GM15510 (cell line): ENCODE results near the gene MRO.

Experiments used
- POLR2A ChIP-seq: IDR thresholded peaks from 3 replicates; pipeline ENCODE4 v1.6.1; 2011; ENCODE audit warnings: borderline replicate concordance; ENCODE audit not compliant: insufficient read length; ENCODE audit errors: extremely low read depth

Gene MRO

GRCh38 chr18:50812834-50813233, 7.0 kb downstream of the MRO start:
- no peak for TF ChIP-seq POLR2A

GRCh38 chr18:50807176-50807575, 12.6 kb downstream of the MRO start:
- no peak for TF ChIP-seq POLR2A

- TF ChIP-seq POLR2A, result no peak
Measured at GRCh38 chr18:50806208-50806616, 13.6 kb downstream of the MRO start.

- TF ChIP-seq POLR2A, result no peak
Measured at GRCh38 chr18:50805732-50806131, 14.1 kb downstream of the MRO start.

DNA sequence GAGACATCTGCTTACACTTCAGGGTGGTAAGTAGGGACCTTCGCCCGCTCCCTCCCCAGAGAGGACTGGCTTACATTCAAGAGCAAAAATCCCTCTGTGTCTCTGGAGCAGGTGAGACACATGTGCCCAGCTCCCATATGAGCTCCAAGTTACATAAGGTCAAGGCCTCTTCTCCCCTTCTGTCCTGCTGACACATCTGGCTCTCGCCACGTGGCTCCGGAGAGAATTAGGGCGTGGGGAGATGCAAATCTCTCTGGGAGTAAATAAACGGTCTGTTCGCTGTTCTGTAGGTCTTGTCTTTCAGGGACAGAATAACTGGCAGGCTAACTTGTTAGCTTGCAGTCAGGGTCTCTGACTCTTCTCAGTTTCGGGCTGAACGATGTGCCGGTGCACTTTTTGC, 16.2 kb downstream of the MRO start:
- no peak for TF ChIP-seq POLR2A

DNA sequence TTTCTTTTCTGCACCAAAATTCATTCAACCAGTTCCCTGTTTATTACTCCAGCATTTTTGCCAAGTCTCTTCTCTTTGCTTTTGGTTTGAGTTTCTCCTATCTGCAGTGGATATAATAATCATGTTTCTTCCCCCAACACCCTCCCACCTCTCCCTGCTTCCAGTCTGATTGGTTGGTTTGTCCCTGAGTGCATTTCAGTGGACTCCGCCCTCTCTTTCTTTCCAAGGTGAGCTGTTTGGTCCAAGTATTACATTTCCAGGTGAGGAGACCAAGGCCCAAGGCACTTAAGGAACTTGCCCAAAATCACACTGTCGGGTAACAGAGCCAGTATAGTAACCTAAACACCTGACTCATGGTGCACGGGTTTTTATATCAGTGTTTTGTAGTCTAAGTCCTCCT, 17.7 kb downstream of the MRO start:
- no peak for TF ChIP-seq POLR2A

- no peak for TF ChIP-seq POLR2A
Measured at GRCh38 chr18:50797142-50797541, 22.7 kb downstream of the MRO start.

DNA sequence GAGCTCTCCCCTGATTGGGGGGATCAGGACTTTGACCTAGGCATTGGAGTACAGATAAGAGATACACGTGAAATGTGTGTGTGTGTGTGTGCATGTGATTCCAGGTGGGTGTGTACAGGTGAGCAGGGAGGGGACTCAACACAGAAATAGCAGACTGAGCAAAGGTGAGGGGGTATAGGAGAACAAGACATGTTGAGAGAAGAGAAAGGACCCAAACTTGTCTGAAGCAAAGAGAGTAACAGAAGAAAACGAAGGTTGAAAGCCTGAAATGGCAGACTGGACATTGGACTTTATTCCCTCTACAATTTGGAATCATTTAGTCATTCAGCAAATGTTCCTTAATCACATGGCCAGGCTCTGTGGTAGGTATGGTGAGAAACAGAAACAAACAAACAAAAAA, 23.3 kb downstream of the MRO start:
- TF ChIP-seq POLR2A, result no peak

- TF ChIP-seq POLR2A, result no peak
Measured at GRCh38 chr18:50793641-50794565, 25.9 kb downstream of the MRO start.

- TF ChIP-seq POLR2A, result no peak
Measured at GRCh38 chr18:50792885-50793284, 26.9 kb downstream of the MRO start.

- no peak for TF ChIP-seq POLR2A
Measured at GRCh38 chr18:50791599-50792438, 28.0 kb downstream of the MRO start.

- TF ChIP-seq POLR2A, result no peak
Measured at GRCh38 chr18:50790948-50791347, 28.9 kb downstream of the MRO start.

GRCh38 chr18:50790241-50790640, 29.6 kb downstream of the MRO start:
- TF ChIP-seq POLR2A, result no peak

DNA sequence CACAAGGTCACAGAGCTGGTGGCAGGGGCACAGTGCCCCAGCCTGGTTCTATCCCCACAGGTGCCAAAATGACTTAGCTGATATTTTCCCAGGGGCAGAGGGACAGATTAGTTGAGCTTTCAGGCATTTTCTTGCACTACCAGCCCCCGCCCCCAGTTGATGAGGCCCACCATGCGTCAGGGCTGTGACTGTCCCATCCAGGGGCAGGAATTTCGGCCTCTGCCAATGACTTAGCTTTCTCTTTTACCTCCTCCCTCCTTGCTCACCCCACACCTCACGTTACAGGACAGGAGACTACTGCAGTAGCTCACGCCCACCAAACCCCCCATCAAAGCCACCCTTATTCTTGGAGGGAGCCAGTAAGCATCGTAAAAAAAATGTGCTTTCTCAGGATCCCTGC, 31.5 kb downstream of the MRO start:
- no peak for TF ChIP-seq POLR2A

- no peak for TF ChIP-seq POLR2A
Measured at GRCh38 chr18:50786864-50787263, 33.0 kb downstream of the MRO start.
